DND-41 (cell line): ENCODE measurements around the gene MYT1.

Experiments used
- EZH2 ChIP-seq: IDR thresholded peaks from 3 replicates; pipeline ENCODE4 v1.6.1; 2012; ENCODE audit warnings: borderline replicate concordance, low read depth, mild to moderate bottlenecking, moderate library complexity, low read length, inconsistent platforms; ENCODE audit not compliant: severe bottlenecking
- TF ChIP-seq, protein P1 (sequence below): IDR thresholded peaks from 2 replicates; pipeline ENCODE4 v1.5.1; 2012; ENCODE audit warnings: borderline replicate concordance, low read length, moderate library complexity, mild to moderate bottlenecking; ENCODE audit not compliant: poor library complexity, severe bottlenecking; ENCODE audit errors: extremely low read depth

DNA sequence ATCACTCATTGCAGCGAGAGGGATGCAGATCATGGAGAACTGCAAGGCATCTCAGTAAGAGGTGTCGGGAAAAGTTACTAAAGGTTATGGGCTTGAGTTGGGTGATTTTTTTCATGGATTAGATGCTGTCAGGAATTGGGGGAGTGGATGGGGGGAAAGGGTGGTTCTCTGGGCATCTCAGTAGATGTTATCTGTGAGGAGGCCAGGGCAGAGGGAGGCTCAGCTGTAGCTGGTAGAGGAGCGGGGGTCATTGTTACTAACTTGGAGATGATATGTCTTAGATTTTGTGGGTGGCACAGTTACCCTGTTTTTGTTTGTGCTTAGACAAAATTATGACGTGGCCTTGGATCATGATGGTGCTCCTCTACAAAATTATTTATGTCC is 88.7 kb downstream of the MYT1 start:
- TF ChIP-seq, protein P1, sequence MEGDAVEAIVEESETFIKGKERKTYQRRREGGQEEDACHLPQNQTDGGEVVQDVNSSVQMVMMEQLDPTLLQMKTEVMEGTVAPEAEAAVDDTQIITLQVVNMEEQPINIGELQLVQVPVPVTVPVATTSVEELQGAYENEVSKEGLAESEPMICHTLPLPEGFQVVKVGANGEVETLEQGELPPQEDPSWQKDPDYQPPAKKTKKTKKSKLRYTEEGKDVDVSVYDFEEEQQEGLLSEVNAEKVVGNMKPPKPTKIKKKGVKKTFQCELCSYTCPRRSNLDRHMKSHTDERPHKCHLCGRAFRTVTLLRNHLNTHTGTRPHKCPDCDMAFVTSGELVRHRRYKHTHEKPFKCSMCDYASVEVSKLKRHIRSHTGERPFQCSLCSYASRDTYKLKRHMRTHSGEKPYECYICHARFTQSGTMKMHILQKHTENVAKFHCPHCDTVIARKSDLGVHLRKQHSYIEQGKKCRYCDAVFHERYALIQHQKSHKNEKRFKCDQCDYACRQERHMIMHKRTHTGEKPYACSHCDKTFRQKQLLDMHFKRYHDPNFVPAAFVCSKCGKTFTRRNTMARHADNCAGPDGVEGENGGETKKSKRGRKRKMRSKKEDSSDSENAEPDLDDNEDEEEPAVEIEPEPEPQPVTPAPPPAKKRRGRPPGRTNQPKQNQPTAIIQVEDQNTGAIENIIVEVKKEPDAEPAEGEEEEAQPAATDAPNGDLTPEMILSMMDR = no peak
- TF ChIP-seq EZH2 = no peak
